ENCODE measurements around the gene AGBL1.

DNA sequence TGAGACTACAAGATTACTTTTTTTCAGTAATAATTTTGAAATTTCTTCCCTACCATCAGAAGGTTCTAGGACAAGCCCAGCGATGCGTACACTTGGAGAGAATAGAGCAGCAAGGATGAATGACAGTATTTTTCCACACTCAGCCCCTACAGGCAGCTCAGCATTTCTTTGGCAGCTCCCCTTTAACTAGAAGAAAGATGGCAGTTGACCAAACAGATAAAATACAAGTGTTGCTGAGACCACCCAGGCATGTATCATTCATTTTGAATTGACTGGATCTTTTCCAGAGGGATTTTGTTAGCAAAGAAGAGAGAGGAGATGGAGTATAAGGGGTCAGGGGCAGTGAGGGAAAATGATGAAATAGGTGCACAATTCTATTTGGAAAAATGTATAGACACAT lies 761.3 kb downstream of the AGBL1 start:
- TF ChIP-seq POLR2AphosphoS5 (IDR thresholded peaks at IDR 0.05; ENCODE audit: low read depth, low read length) (no peak), TAF1 (IDR thresholded peaks at IDR 0.05; ENCODE audit: borderline replicate concordance, low read depth, low read length) (no peak)

Measured in GM12892 (cell line).